HG02588 (cell line): ENCODE data around the gene ZNF43.
"Not testable (repeated sequence)": the region's sequence is repeated elsewhere in the genome, so short reads cannot be mapped to it uniquely, and the experiment has no call there.

Experiments used
- ATAC-seq: cut with Tn5 transposase; IDR thresholded peaks from one replicate; pipeline ENCODE4 v1.9.1; 2021; ENCODE audit warnings: mild to moderate bottlenecking, moderate library complexity; ENCODE audit not compliant: unreplicated experiment

The ZNF43 gene

DNA sequence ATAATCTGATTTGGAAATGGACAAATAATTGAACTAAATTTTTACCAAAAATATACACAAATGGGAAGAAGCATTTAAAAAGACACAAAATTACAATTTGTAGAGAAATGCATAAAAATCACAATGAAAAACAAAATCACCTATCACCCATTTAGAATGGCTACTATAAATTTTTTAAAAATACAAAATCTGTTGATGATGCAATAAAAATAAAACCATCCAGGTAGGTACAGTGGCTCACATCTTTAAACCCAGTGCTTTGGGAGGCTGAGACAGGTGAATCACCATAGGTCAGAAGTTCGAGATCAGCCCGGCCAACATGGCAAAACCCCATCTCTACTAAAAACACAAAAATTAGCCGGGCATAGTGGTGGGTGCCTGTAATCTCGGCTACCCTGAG lies 23.5 kb downstream of the ZNF43 start:
- ATAC-seq = no peak

DNA sequence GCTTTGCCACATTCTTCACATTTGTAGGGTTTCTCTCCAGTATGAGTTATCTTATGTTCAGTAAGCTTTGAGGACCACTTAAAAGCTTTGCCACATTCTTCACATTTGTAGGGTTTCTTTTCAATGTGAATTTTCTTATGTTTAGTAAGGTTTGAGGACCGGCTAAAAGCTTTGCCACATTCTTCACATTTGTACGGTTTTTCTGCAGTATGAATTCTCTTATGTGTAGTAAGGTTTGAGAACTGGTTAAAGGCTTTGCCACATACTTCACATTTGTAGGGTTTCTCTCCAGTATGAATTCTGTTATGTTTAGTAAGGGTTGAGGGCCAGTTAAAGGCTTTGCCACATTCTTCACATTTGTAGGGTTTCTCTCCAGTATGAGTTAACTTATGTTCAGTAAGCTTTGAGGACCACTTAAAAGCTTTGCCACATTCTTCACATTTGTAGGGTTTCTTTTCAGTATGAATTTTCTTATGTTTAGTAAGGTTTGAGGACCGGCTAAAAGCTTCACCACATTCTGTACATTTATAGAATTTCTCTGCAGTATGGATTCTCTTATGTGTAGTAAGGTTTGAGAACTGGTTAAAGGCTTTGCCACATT lies 27.5 kb downstream of the ZNF43 start:
- ATAC-seq = not testable (repeated sequence)

DNA sequence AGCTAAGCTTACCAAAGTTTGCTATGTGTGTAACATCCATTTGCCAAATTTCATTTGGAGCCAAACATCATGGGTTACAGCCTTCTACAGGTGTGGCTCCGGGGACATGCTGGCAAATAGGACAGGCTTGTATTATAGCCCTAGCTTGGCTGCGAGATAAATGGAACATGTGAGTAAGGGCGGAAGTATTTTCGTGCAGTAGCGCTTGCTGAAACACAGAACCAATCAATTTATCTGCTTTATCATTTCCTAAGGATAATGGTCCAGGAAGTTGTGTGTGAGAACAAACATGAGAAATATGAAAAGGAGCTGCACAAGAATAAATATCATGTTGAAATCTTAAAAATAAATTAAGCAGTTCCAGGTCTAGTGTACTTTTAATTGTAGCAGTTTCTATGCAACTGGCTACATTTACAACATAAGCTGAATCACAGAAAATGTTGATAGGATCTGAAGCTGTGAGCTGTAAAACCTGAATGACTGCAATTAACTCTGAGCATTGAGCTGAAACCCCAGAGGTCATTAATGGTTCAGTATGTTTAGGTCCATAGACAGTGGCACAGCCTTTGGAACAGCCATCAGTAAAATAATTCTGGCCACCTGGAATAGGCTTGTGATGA lies 46.4 kb downstream of the ZNF43 start:
- no peak for ATAC-seq

DNA sequence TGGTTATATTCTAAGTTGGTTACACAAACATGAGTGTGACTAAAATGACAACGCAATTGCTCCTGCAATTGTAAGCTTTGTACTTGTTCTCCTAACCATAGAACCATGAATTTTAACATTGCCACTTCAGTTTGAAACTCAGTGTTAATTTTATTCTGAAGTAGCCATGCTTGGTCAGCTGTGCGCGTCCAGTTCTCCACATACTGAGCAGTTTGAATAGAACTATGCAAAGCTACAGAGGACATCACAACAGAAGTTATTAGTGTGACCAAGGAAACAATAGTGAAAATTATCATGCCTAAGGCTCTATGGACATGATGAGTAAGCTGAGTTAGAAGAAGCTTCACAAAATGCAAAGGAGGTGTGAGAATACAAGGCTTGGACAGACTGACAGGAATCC lies 49.0 kb downstream of the ZNF43 start:
- no peak for ATAC-seq

DNA sequence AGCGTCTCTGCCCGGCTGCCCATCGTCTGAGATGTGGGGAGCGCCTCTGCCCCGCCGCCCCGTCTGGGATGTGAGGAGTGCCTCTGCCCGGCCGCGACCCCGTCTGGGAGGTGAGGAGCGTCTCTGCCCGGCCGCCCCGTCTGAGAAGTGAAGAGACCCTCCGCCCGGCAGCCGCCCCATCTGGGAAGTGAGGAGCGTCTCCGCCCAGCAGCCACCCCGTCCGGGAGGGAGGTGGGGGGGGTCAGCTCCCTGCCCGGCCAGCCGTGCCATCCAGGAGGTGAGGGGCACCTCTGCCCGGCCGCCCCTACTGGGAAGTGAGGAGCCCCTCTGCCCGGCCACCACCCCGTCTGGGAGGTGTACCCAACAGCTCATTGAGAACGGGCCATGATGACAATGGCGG lies 60.2 kb downstream of the ZNF43 start:
- ATAC-seq = not testable (repeated sequence)

DNA sequence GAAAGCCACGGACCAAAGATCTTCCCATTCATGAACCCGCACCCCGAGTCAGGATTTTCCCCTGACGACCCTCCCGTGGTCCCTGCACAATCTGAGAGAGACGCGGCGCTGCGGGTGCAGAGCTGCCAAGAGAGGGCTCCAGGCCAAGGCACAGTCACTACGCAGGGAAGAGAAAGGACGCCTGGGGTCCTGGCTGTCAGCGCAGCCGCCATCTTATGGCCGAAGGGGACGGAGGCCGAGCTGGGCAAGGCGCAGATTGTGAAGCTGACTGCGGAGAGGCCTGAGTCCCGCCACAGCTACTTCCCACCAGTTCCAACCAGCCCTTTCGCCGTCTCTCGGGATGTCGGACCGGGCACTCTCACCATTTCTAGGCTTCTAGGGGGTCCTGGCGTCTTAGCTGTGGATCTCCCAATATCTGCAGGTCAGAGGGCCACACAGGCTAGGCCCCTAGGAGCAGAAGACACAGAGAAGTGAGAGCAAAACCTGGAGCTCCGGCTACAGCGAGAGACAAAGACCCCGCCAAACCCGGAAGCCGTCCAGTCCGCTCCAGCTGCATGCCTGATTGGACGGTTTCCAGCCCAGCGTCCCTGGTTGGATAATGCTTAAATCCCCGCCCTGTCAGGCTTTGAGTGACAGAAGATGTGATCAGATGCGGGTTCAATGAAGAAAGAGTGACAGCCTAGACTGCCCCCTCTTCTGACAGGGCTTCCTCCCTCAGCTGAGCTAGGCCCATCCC lies 68.7 kb downstream of the ZNF43 start, which contains the start of gene ZNF100:
Gene ZNF100 (minus strand): TSS at position 515 of the 736 bp plus-strand sequence. CDS start 150 bp downstream, at position 365.
- ATAC-seq = peak; percentile 96

DNA sequence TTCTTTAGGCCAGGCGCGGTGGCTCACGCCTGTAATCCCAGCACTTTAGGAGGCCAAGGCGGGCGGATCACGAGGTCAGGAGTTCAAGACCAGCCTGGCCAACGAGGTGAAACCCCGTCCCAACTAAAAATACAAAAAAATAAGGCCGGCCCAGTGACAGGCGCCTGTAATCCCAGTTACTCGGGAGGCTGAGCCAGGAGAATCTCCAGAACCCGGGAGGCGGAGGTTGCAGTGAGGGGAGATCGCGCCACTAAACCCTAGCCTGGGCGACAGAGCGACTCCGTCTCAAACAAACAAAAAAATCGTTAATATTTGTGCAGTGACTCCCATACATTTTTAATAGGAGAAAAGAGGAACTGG lies 69.3 kb downstream of the ZNF43 start:
- not testable (repeated sequence) for ATAC-seq

DNA sequence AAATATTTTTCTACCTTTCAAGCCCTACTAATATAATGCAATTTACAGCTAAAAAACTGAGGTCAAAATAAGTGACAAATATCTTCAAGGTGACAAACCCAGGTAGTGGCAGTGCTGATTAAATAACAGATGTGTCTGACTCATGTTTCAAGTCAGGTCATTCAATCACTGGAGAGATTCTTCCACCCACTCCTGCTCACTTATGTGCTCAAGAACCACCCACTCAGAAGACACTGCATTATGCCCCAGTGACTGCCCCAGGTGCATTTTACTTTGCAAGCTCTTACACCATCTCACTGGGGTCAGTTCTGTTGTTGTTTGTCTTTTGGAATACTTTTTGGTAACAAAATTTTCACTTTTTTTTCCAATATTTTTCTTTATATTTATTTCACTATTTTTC lies 70.8 kb downstream of the ZNF43 start:
- no peak for ATAC-seq

DNA sequence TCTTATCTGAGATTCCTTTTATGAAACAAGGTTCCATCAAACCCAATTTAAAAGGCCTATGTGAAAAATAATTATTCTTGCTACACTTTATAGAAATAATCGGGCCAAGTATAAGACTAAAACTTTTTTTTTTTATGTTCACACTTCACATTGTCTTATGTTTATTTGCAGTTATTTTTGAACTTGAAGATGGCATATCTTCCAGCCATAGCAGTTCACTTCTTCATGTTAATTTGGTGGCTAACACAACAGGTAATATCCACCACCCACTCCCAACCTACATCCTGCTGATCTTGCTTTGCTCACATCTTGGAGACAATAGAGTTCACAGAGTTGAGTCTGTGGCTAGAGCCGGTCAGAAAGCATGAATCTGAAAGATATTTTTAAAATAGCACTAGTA lies 74.4 kb downstream of the ZNF43 start:
- ATAC-seq = not testable (repeated sequence)

DNA sequence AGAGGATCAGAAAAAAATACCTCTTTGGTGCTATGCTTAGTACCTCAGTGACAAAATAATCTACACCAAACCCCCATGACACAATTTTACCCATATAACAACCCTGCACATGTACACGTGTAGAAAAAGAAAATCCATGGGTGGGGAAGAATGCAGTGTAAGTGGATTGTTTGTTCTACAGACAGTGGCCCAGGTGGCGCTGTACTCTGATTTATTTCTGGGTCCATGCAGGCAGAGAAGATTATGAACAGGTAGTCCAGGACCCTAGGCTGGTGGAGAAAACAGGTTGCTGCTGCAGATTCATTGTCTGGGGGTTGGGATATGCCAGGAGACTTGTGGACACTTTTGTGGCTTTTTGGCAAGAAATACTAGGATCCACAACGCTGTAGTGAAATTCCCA lies 77.7 kb downstream of the ZNF43 start:
- ATAC-seq = no peak

DNA sequence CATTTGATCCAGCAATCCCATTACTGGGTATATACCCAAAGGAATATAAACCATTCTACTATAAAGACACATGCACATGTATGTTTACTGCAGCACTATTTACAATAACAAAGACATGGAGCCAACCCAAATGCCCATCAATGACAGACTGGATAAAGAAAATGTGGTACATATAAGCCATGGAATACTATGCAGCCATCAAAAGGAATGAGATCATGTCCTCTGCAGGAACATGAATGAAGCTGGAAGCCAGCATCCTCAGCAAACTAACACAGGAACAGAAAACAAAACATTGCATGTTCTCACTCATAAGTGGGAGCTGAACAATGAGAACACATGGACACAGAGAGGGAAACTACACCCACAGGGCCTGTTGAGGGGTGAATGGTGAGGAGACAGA lies 80.4 kb downstream of the ZNF43 start:
- ATAC-seq = not testable (repeated sequence)
